GM04503 (cell line): ENCODE results near the gene SKIL.

Experiments used
- DNase-seq: peaks from one replicate; pipeline ENCODE4 v3.0.0-alpha.2; 2012; ENCODE audit warnings: low read depth

Gene SKIL

GRCh38 chr3:170437696-170438407 lies 80.3 kb downstream of the SKIL start:
- DNase-seq: no peak

- DNase-seq: no peak
These were observed 81.3 kb downstream of the SKIL start for GRCh38 chr3:170438836-170439235.

- DNase-seq: no peak
These were observed 82.8 kb downstream of the SKIL start for GRCh38 chr3:170440344-170440743.

GRCh38 chr3:170441412-170441811 lies 83.9 kb downstream of the SKIL start:
- DNase-seq: no peak

GRCh38 chr3:170442947-170443346 lies 85.4 kb downstream of the SKIL start:
- DNase-seq: no peak

- DNase-seq: no peak
These were observed 85.9 kb downstream of the SKIL start for GRCh38 chr3:170443457-170443856.
